ENCODE results near the gene DNAH17.

GRCh38 chr17:78419970-78420815 lies 157.0 kb downstream of the DNAH17 start:
- TF ChIP-seq REST (IDR thresholded peaks at IDR 0.05; ENCODE audit: insufficient read depth in 1 of 2, low read depth in 2 of 2, low read length in 1 of 2) = no peak
- TF ChIP-seq CTCF (IDR thresholded peaks at IDR 0.05) = no peak
- TF ChIP-seq SIN3A (IDR thresholded peaks at IDR 0.05; ENCODE audit: borderline replicate concordance, insufficient read depth, low read depth, low read length) = no peak
